ENCODE data around the gene DDX53. TPM values are rescaled to one million over a fixed set of nuclear protein-coding genes. Genes with fewer than 3 reads are reported as not detected.

The DDX53 gene
- total and polyA plus RNA-seq, 3 donors from 2014 or later, result 4.6 to 7.1 (median 5.3) TPM

DNA sequence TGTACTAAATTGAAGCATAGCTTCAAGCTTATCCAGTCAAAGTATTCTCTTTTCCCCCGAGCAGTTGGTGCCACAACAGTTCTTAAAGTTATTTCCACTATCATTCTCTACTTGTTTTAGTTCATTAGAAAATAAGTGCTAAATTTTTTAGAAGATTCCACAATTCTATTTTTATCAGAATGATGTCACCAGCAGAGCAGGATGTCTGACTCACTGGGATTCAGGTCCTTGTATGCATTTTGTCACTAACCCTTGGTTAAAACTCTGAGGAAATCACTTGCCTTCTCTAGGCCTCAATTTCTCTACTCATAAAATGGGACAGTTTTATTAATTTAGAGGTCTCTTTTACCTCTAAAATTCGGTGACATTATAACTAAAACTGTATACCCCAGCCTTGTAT, 3.4 kb downstream of the DDX53 start:
- H3K27ac ChIP-seq, result no peak overlapping the region
- DNase-seq, result no peak
- no peak overlapping the region for H3K4me3 ChIP-seq
- TF ChIP-seq POLR2A (IDR thresholded peaks at IDR 0.05) (no peak), CTCF (IDR thresholded peaks at IDR 0.05) (no peak)
- intact Hi-C loops (cut with DNase I; ENCODE audit: low total_unique reads), result no loop called here
- no peaks in the 10 kb centered on the region for H3K36me3 ChIP-seq (ENCODE audit: low read depth, missing control alignments)
- 55 to 77% methylated on average over 2 of the region's 2 CpGs for WGBS, 2 donors
- H3K4me1 ChIP-seq, result no peaks in the 10 kb centered on the region
- H3K9me3 ChIP-seq, result no peaks in the 10 kb centered on the region
- H3K27me3 ChIP-seq, result no peaks in the 10 kb centered on the region

GRCh38 chrX:23008431-23009099, 8.8 kb downstream of the DDX53 start:
- DNase-seq, result no peak
- Histone ChIP-seq H3K4me3 (no peak overlapping the region), H3K36me3 (ENCODE audit: low read depth, missing control alignments) (no peaks in the 10 kb centered on the region), H3K9me3 (no peaks in the 10 kb centered on the region), H3K4me1 (no peaks in the 10 kb centered on the region), H3K27ac (no peak overlapping the region), H3K27me3 (no peaks in the 10 kb centered on the region)
- 50 to 80% methylated on average over 1 of the region's 1 CpG for WGBS, 2 donors
- intact Hi-C loops (cut with DNase I; ENCODE audit: low total_unique reads), result no loop called here
- TF ChIP-seq CTCF (IDR thresholded peaks at IDR 0.05) (no peak), POLR2A (IDR thresholded peaks at IDR 0.05) (no peak)

GRCh38 chrX:23012162-23012561, 12.4 kb downstream of the DDX53 start:
- WGBS, 2 donors, result 88% methylated on average over 2 of the region's 2 CpGs
- no peaks in the 10 kb centered on the region for H3K27me3 ChIP-seq
- H3K4me1 ChIP-seq, result no peaks in the 10 kb centered on the region
- DNase-seq, result no peak
- intact Hi-C loops (cut with DNase I; ENCODE audit: low total_unique reads), result no loop called here
- H3K4me3 ChIP-seq, result no peak overlapping the region
- TF ChIP-seq POLR2A (IDR thresholded peaks at IDR 0.05) (no peak), CTCF (IDR thresholded peaks at IDR 0.05) (no peak)
- H3K27ac ChIP-seq, result no peak overlapping the region
- no peaks in the 10 kb centered on the region for H3K9me3 ChIP-seq
- no peaks in the 10 kb centered on the region for H3K36me3 ChIP-seq (ENCODE audit: low read depth, missing control alignments)

- Histone ChIP-seq H3K4me3 (no peak overlapping the region), H3K4me1 (no peaks in the 10 kb centered on the region), H3K9me3 (no peaks in the 10 kb centered on the region), H3K27ac (no peak overlapping the region), H3K27me3 (no peaks in the 10 kb centered on the region), H3K36me3 (ENCODE audit: low read depth, missing control alignments) (no peaks in the 10 kb centered on the region)
- no peak for TF ChIP-seq POLR2A (IDR thresholded peaks at IDR 0.05)
- no peak for TF ChIP-seq CTCF (IDR thresholded peaks at IDR 0.05)
- WGBS, 2 donors, result 83 to 100% methylated on average over 1 of the region's 1 CpG
- DNase-seq, result no peak
- intact Hi-C loops (cut with DNase I; ENCODE audit: low total_unique reads), result no loop called here
These were observed 12.9 kb downstream of the DDX53 start for GRCh38 chrX:23012636-23013035.

- no peak for DNase-seq
- WGBS, 2 donors, result 45 to 50% methylated on average over 2 of the region's 2 CpGs
- Histone ChIP-seq H3K36me3 (ENCODE audit: low read depth, missing control alignments) (no peaks in the 10 kb centered on the region), H3K4me1 (no peaks in the 10 kb centered on the region), H3K27ac (no peak overlapping the region), H3K4me3 (no peak overlapping the region), H3K9me3 (no peaks in the 10 kb centered on the region), H3K27me3 (no peaks in the 10 kb centered on the region)
- intact Hi-C loops (cut with DNase I; ENCODE audit: low total_unique reads), result no loop called here
- TF ChIP-seq CTCF (IDR thresholded peaks at IDR 0.05) (no peak), POLR2A (IDR thresholded peaks at IDR 0.05) (no peak)
These were observed 13.6 kb downstream of the DDX53 start for GRCh38 chrX:23013366-23013765.
